Bone marrow (tissue), 2 donors: ENCODE data around the gene TNP1.

Source experiments
- DNase-seq, 2 donors: peaks; one replicate each; lab custom pipeline; 2025; lab: John Stamatoyannopoulos, UW

Gene TNP1, protein sequence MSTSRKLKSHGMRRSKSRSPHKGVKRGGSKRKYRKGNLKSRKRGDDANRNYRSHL

DNA sequence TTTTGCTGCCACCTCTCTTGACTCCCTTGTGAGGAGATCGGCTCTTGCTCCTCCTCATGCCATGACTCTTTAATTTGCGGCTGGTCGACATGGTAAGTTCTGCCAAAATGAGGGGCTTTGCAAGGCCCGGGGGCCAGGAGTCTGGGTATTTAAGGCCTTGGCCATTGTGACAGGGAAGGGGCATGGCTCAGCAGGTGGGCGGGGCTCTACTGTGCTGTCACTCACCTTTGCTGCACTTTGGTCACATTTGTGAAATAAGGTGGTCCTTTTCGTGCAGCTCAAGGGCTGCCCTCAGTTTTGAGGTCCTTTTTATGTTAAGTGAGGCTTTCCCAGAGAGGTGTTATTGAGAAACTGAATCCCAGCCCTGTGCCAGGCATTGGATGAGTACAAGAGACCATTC is at the start of gene TNP1:
Gene TNP1, minus strand, starts transcription at position 121 of the 400 bp plus-strand sequence. Its CDS starts 30 bp downstream, at position 91.
- no peak for DNase-seq

DNA sequence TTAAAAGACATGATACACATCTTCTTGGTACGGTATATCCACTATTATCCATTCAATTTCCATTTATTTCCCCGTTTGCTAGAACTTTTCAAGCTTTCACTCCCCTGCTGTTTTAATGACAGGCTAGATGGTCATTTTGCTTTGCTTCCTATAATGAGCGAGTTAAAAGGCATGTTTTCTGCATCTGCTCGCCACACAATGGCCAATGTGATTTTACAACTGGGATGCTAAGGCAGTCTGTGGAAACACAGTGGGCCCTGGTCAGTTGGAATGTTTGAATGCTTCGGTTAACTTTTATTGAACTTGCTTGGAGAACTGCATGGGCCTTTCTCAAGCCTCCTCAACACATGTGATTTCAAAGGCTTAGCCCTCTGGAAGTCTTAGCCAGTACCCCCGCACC is 48.4 kb upstream of the TNP1 start:
- no peak for DNase-seq

DNA sequence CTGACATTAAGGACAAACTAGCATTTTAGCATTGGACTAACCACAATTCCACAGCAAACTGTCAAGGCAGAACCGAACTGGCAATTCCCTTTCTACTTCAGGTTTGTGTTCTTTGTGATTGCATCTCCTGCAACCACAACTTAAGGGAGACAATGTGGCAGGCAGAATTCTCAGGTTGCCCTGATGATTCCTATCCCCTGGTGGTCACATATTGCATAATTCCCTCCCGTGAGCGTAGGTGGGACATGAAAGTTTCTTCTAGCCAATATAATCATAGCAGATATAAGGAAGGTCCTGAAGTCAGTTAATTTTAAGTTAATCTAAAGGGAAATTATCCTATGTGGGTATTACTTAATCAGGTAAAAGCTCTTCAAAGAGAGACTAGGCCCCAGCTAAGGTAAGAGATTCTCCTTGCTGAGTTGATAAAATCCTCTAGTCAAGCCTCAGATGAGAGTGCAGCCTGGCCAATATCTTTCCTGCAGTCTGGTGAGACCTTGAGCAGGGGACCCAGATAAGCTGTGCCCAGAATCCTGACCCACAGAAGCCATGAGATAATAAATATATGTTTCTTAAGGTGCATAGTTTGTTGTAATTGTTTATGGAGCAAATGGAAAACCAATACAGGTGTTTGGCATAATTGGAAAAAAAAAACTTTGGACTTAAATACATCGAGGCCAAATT is 45.9 kb upstream of the TNP1 start:
- DNase-seq, result no peak

DNA sequence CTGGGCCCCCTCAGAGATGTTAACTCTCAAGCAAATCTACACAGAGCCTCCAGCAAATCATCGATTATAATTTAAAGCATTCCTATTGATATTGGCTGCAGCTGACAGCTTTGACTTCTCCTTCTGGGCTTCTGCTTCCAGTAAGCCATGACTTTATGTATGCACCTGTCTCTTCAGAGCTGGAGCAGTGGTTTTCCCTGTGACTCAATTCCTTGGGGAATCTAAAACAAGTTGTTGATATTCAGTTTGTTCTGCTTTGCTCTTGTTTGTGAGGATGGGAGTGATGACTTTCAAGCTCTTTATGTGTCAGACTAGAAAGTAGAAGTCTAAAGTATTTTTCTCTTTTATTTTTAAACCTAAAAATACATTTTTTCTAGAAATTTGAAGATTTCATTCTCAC is 45.1 kb upstream of the TNP1 start:
- DNase-seq, result no peak

DNA sequence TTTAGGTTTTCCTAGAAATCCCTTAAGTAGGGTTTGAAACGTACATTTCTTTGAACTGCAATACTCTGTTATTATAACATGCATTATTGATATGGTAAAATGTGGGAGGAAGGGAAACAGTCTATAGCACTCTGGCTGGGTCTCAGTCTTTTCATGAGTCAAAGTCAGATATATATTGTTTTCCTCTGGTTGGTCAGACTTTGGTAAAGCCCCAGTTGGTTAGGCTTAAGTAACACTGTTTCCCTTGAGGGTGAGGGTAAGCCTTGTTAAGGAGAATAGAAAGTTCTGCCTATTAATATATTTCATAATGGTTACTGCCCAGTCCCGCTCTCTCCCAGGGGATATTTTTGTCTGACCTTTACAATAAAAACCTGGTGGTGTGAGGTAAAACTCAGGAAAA is 44.7 kb upstream of the TNP1 start:
- no peak for DNase-seq

DNA sequence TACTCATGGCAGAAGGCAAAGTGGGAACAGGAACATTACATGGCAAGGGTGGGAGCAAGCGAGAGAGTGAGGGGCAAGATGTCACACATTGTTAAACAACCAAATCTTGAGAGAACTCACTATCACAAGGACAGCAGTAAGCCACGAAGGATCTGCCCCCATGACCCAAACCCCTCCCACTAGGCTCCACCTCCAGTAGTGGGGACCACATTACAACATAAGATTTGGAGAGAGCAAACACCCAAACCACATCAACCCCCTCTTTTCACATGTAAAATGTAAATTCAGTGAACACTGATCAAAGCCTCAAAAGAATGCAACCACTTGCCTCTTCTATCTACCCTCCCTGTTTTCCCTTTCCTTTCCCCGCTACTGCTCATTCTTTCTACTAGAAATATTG is 43.6 kb upstream of the TNP1 start:
- DNase-seq, result no peak

DNA sequence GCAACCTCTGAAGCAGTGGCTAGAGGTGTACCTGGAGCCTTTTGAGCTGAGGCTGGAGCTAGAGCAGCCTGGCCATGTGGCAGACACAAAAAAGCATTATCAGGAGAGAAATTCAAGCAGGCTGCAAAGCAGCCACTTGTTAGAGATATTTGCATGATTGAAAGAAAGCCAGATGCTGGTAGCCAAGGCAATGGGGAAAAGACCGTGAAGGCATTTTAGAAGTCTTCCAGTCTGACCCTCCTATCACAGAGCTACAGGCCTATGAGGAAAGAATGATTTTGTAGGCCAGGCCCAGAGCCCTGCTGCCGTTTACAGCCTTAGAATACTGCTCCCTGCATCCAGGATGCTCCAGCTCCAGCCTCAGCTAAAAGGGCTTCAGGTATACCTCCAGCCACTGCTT is 41.4 kb upstream of the TNP1 start:
- DNase-seq, result no peak

DNA sequence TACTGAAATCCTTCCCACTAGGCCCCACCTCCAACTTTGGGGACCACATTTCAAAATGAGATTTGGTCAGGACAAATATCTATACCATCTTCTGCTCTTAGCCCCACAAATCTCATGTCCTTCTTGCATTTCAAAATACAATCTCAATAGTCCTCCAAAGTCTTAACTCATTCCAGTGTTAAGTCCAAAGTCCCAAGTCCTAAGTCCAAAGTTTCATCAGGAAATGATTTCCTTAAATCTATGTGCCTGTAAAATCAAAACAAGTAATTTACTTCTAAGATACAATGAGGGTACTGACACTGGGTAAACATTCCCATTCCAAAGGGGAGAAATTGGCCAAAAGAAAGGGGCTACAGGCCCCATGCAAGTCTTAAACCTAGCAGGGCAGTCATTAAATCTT is 40.5 kb upstream of the TNP1 start:
- no peak for DNase-seq

DNA sequence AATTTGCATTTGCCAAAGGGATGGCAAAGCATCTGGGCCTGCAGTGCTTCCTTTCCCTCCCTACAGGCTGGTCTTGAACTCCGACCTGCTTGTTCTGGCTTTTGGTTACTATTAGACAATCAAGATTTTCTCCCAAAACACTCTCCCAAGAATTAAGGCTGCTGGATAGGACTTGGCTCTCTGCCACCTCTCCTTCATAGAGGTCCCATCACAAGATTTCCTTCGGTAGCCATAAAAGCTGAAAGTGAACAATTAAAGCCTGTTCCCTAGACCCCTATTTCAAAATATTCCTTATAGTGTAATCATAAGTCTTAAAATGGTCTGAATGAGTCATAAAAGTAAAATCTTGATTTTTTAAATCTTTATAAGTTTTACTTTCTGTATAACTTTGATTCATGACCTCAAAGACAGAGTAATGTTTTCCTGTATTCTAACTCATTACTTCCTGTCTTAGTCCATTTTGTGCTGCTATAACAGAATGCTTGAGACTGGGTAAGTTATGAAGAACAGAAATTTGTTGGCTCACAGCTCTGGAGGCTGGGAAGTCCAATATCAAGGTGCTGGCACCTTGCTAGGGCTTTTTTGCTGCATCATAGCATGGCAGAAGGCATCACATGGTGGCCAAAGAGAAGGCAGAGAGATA is 37.8 kb upstream of the TNP1 start:
- no peak for DNase-seq

DNA sequence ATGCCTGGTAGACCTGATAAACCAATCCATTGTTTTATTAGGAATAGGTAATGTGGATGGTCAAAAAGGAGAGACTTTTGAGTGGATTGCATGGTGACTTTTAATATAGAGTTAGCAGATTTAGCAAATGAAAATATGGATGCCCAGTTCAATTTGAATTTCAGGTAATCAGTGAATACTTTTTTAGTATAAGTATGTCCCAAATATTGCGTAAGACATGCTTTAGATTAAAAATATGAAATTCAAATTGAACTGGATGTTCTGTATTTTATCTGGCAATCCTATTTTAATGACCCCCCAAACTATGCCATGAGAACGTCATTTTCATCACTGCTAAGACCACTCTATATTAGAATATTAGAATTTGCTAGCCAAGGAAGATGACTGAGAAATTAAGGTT is 30.3 kb upstream of the TNP1 start:
- no peak for DNase-seq

DNA sequence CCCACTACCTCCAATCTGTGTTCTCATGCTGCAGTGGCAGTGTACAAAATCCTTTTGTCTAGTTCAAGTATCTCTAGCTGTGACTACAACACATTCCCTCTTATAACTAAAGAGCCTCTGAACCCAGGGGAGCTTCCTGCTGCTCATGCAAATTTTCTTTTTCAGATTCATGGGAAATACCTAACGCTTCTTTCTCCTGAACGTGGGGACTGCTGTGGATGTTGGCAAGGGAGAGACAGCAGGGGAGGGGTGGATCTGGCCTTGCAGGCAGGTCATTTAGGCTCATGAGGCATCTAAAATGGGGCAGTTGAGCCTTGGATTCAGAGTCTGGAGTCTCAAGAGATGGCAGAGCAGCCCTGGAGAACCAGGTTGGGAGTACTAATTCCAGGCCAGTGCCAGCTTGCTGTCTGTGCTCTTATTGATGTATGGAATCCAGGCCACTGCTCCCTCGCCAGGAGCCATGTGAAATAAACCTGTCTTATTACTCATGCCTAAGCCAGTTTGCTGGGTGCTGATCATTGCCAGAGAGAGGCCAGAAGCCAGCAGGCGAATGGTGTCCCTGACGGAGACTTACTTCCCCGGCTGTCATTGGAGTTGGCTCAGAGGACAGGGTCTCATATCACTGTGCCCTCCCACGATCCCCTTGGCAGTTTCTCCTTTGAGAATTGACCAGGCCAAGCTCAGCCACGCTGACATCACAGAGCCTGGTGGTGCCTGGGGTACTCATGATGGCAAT is 29.2 kb upstream of the TNP1 start:
- no peak for DNase-seq

DNA sequence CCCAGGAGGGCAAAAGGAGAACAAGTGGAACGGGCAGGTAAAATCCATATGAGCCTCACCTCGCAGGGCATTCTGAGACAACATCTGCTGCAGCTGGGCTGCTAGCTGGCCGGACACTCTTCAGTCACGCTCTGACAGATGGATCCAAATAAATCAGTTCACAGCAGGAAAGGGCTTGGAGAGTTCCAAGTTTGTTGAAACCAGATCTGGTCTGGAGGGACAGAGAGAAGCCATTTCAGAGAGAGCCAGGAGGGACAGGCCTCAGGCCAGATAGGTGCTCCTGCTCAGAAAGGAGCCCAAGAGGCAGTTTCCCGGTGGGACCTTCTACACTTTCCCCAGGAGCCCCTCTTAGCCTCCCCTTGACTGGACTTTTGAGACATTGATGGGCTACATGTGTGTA is 28.2 kb upstream of the TNP1 start:
- DNase-seq, result no peak

DNA sequence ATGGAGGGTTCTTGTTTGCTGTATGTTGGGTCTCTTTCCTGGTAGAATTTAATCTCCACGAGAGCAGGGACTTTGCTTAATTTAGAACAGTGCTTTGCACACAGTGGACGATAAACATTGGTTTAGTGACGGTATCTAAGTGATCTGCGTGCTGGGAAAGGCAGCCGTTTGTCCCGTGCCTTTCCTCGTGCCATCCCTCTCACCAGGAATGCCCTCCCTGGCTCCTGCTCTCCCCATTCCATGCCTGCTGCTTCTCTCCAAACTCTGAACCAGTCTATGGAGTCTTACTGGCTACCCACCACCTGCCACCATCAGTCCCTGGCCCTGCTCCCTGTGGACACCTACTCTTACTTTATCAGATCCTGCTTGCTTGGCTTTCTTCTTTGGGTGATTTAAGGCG is 27.3 kb upstream of the TNP1 start:
- no peak for DNase-seq

DNA sequence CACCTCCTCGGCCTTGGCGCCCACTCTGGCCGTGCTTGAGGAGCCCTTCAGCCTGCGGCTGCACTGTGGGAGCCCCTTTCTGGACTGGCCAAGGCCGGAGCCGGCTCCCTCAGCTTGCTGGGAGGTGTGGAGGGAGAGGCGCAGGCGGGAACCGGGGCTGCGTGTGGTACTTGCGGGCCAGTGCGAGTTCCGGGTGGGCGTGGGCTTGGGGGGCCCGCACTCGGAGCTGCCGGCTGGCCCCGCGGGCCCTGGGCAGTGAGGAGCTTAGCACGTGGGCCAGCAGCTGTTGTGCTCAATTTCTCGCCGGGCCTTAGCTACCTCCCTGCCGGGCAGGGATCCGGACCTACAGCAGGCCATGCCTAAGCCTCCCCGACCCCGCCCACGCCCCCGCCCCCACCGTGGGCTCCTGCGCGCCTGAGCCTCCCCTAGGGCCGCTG is 25.3 kb upstream of the TNP1 start:
- no peak for DNase-seq

DNA sequence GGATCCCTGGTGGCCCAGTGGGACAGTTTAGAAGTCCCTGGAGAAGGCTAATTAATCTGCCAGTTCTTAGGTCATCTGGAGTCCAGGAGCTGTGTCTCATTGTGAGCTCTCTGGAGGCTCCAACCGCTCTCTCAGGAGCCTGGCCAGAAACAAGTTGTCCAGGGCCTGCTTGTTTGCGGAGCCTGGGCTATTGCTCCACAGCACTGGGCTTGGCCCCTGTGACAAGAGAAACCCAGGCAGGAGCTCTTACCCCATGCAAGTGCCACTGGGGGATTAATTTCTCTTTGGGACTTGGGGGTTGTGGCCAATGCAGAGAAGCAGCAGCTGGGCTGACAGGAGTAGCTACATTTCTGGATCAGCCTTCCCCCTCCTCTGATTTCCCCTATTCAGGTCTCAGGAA is 24.5 kb upstream of the TNP1 start:
- DNase-seq, result no peak

DNA sequence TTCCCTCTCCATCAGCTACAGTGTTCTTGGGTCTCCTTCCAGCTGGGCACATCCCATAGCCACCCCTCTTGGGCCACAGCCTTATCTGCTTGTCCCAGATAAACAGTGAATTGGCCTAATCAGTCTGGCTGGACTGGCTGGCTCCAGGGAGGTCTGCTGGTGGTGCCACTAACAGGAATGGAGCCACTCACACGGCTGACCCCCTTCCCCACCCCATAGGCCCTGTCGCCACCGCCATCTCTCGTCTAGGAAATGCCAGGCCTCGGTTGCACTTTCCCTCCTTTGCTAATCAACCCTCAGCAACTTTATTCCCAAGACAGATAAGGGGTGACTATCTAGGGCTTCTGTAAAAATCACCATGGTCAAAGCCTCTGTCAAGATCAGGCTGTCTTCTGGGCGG is 23.0 kb upstream of the TNP1 start:
- DNase-seq, result no peak

DNA sequence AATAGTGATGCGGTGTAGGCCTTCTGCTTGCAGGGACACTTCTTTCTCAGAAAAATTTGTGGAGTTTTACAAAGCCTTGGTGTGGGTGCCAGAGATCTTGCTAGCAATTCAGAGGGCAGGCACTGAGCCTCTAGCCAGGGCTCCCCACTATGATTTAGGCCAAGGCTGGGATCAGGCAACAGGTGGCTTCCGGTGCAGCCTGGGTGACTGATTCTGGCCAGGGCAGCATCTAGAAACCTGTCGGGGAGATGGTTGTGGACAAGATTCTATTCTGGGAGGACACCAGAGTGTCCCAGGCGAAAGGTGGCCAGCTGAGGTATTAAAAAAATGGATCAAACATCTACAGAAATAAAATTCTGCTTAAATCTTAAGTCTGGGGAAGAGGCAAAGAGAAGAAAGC is 21.5 kb upstream of the TNP1 start:
- DNase-seq, result no peak

DNA sequence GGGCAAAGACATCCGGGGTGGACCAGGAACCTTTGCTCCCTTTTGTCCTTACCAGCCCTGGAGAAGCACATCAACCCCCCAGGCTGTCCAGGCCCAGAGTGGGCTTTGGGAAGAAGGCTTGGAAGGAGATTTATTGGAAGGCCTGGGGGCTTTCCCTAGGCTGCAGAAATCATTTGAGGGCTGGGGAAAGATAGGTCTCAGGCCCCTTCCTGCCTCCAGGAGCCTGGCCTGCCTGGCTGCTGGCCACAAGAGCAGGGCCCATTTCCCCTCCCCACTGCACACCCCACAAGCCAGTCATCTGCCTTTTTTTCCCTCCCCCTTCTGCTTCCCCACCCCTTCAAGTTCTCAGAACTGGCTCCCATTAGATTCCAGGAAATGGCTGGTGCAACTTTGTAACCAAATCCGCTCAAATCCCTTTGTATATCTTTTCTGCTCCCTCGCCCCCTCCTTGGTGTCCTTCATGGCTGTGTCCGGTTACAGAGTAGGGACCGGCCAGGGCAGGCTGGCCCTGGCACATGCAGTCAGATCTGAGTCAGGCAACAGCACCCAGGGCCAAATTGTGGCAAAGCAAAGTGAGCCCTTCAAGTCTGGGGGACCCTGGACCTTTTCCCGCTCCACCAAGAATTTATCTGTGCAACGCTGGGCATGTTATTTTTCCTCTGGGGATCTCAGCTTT is 20.8 kb upstream of the TNP1 start:
- DNase-seq, result no peak

DNA sequence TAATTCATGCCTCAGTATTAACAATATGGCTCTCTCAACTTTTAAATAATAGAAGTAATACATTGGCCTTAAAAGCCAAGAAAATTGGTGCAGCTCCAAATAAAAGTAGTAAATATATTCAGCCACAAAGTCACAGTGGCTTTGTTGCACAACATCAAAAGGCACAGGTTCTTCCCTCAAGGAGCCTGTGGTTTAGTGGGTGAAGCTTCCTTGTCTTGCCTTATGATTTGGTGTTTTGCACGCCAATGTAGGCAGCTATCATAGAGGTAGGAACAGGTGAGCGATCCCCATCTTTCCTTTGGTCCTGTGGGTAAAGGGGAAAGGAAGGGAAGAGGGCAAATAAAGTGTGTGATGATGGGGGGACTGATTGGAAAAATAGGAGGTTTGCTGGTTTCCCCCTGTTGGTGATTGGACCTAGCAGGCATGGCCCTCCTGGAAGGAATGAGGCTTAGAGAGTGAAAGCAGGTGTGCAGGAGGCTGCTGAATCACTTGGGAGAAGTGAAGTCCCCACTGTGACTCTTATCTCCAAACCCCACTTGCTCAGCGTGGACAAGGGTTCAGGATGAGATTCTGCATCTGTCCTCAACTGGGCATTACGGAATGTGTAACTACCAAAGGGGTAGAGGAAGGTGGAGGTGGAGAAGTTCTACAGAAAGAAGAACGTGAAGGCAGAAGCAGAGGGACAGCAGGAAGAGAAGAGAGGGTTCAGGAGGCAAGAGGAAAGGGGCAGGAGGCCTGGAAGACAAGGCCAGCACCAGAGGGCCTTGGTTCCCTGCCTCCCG is 20.1 kb upstream of the TNP1 start:
- DNase-seq, result no peak

DNA sequence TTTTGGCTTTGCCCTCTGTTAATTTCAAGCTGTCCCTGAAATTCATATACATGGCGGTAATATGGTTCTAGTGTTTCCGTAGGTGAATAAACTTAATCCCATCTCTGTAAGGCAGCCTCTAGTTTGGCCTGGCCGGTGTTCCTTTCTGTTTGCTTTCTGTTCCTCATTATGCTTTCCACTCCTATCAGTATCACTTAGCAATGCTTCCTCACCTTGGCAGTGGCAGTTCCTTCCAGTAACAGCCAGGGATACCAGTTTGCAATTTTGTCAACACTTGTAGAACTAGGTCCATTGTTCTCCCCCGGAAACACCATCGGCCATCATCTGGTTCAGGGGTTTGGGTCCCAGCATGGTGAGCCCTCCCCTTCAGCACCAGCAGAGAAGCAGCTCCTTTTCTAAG is 18.2 kb upstream of the TNP1 start:
- no peak for DNase-seq

DNA sequence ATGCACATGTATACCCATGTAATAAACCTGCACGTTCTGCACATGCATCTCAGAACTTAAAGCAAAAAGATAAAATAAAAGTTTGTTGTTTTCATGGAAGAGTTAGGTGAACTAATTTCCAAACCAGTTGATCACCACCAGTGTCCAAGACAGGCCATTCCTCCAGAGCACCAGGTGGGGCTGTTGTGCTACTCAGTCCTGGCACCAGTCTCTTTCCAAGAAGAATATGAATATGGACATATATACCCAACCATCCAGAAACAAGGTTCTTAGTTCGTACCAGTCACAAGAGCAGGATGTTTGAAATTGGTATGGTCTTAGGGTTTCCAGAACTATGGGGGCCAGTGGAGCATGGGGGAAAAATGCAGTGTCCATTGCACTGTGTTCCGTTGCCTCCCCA is 17.2 kb upstream of the TNP1 start:
- no peak for DNase-seq

DNA sequence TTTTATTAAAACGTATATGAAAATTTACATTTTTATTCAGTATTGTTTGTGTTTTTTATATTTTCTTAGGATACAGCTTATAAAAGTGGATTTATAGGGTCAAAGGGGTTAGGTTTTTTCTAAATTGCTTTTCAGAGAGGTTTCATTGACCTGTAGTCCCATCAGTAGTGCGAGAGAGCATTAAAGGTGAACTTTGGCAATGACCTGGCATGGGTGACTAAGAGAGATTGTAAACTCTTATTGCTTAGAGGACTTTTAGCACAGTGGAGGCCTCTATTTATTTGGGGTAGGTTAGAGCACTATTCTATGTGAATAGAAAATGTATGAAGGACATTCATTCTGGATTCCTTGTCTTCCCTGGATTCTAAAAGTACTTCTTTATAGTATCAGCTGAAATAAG is 16.0 kb upstream of the TNP1 start:
- no peak for DNase-seq
